ENCODE results near the gene NACC1. TPM values are rescaled to one million over a fixed set of nuclear protein-coding genes. Genes with fewer than 3 reads are reported as not detected.

The NACC1 gene
- total and polyA plus RNA-seq, 2 of the 13 experiments (the other 11 are each of a cell fraction or from before 2014, with no cell fraction given), result 31.8 to 42.3 TPM

DNA sequence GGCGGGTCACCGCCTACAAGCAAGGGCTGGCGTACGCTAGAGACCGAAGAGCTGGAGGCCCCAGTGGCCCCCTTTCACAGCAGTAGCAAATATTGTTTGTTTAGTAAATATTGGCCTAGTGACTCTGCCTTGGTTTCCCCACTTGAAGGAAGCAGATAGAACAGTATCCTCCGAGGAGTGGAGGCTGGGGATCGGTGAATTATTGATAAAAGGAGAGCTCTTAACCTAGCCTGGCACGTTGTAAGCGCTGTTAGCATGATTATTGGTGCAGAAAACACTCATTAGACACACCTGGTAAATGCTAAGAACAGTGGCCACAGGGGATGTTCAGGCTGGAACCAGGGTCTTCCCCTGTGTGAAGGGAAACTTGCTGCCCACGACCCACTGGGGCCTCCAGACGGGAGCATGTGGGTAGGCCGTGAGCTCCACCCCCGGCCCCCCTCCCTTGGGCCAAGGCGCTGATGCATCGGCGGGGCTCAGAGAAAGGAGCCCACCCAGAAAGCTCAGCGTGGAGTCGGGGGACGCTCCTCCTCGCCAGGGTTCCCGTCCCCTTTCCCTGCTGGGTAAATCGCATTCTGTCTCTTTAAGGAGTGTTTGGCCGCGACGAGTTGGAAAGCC is 34.4 kb downstream of the NACC1 start (continued):
- TF ChIP-seq ZNF558 (CRISPR knock-in tag; IDR thresholded peaks at IDR 0.05; ENCODE audit: borderline replicate concordance), result no peak; the same call in 1 of the 2 replicates
- 0 out of 2 replicates have a peak, but pooled peaks have one; percentile 63 for TF ChIP-seq SRF (IDR thresholded peaks at IDR 0.05; ENCODE audit: low read depth, low read length)
- TF ChIP-seq E2F1 (CRISPR knock-in tag; IDR thresholded peaks at IDR 0.05), result no peak
- no peak for TF ChIP-seq SALL1 (CRISPR knock-in tag; IDR thresholded peaks at IDR 0.05)
- TF ChIP-seq FOXA3 (CRISPR knock-in tag; IDR thresholded peaks at IDR 0.05), result no peak
- 0 out of 2 replicates have a peak, but pooled peaks have one; percentile 11 for TF ChIP-seq ZNF790 (CRISPR knock-in tag; IDR thresholded peaks at IDR 0.05; ENCODE audit: borderline replicate concordance)
- peak; percentile 99 for TF ChIP-seq ZFP91 (CRISPR knock-in tag; IDR thresholded peaks at IDR 0.05; ENCODE audit: borderline replicate concordance)
- peak; percentile 19; the same call in 1 of the 2 replicates for TF ChIP-seq NR2F6 (IDR thresholded peaks at IDR 0.05)
- TF ChIP-seq NR2F6 (CRISPR knock-in tag; IDR thresholded peaks at IDR 0.05), result no peak
- TF ChIP-seq ZNF605 (CRISPR knock-in tag; IDR thresholded peaks at IDR 0.05), result 0 out of 2 replicates have a peak, but pooled peaks have one; percentile 8
- peak; percentile 59; the same call in 1 of the 2 replicates for TF ChIP-seq ETV5 (CRISPR knock-in tag; IDR thresholded peaks at IDR 0.05; ENCODE audit: borderline replicate concordance)
- no peak for TF ChIP-seq CBFB (CRISPR knock-in tag; IDR thresholded peaks at IDR 0.05)
- no peak for TF ChIP-seq NR2F1 (CRISPR knock-in tag; IDR thresholded peaks at IDR 0.05)
- TF ChIP-seq ZNF510 (CRISPR knock-in tag; IDR thresholded peaks at IDR 0.05; ENCODE audit: low read depth), result 0 out of 2 replicates have a peak, but pooled peaks have one; percentile 73
- TF ChIP-seq PRPF4 (IDR thresholded peaks at IDR 0.05; ENCODE audit: low read depth, low read length, poor library complexity, severe bottlenecking), result no peak
- 0 out of 2 replicates have a peak, but pooled peaks have one; percentile 57 for TF ChIP-seq ZFP36L1 (CRISPR knock-in tag; IDR thresholded peaks at IDR 0.05)
- TF ChIP-seq ZC3H13 (CRISPR knock-in tag; IDR thresholded peaks at IDR 0.05), result no peak; the same call in 1 of the 2 replicates
- 0 out of 2 replicates have a peak, but pooled peaks have one; percentile 53 for TF ChIP-seq ZNF383 (CRISPR knock-in tag; IDR thresholded peaks at IDR 0.05; ENCODE audit: borderline replicate concordance)
- 0 out of 2 replicates have a peak, but pooled peaks have one; percentile 58 for TF ChIP-seq ZNF30 (CRISPR knock-in tag; IDR thresholded peaks at IDR 0.05)
- 0 out of 2 replicates have a peak, but pooled peaks have one; percentile 1 for TF ChIP-seq ZBTB2 (CRISPR knock-in tag; IDR thresholded peaks at IDR 0.05; ENCODE audit: low read depth)
- TF ChIP-seq ZHX1 (CRISPR knock-in tag; IDR thresholded peaks at IDR 0.05; ENCODE audit: low read depth), result peak; percentile 35; the same call in 1 of the 2 replicates
- TF ChIP-seq PITX1 (CRISPR knock-in tag; IDR thresholded peaks at IDR 0.05), result no peak; the same call in 1 of the 2 replicates
- TF ChIP-seq ZNF607 (CRISPR knock-in tag; IDR thresholded peaks at IDR 0.05; ENCODE audit: borderline replicate concordance), result 0 out of 2 replicates have a peak, but pooled peaks have one; percentile 8

All from HepG2 (cell line).